Measurements from ENCODE around the gene PFN4.
"Not testable (repeated sequence)": the region's sequence is repeated elsewhere in the genome, so short reads cannot be mapped to it uniquely, and the experiment has no call there.

PFN4 gene, protein sequence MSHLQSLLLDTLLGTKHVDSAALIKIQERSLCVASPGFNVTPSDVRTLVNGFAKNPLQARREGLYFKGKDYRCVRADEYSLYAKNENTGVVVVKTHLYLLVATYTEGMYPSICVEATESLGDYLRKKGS

GRCh38 chr2:24123195-24123921 lies at the start of gene PFN4, which contains the start of gene FAM228B:
TSS of gene PFN4 (minus strand) at chr2:24123334. CDS start at chr2:24122535, 799 bp downstream.
TSS of gene FAM228B (plus strand) at chr2:24123469. CDS start at chr2:24124362, 893 bp downstream.
- DNase-seq = peak; percentile 41 to 83

- DNase-seq = no peak
Observed at GRCh38 chr2:24169023-24169422, 45.9 kb upstream of the PFN4 start.

DNA sequence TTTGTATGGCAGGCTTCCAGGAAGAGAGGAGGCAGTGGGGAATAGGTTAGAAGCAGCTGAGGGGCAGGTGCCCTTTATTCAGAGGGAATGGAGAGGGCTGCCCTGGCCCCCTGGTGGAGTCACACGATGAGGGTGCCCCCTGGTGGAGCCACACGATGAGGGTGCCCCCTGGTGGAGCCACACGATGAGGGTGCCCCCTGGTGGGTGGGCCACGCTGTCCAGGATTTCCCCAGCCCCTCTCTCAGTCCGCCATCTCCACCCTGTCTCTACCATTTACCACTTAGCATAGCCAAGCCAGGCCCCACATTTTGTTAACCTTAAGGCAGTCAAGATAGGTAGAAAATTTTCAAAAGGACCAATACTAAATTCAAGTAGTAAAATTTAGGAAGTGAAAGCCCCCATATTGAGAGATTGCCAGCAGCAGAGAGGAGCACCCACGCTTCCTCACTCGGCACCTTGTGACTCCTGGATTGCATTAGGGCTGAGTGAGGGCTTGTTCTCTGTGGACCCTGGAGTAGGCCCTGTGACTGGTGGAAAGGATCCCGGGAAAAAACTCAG lies 41.4 kb upstream of the PFN4 start:
- DNase-seq = no peak

- no peak for DNase-seq
Observed at GRCh38 chr2:24163601-24164000, 40.5 kb upstream of the PFN4 start.

- DNase-seq = no peak
Observed at GRCh38 chr2:24163186-24163585, 40.1 kb upstream of the PFN4 start.

- no peak for DNase-seq
Observed at GRCh38 chr2:24162494-24162893, 39.4 kb upstream of the PFN4 start.

- no peak for DNase-seq
Observed at GRCh38 chr2:24160761-24161160, 37.6 kb upstream of the PFN4 start.

GRCh38 chr2:24159708-24160107 lies 36.6 kb upstream of the PFN4 start:
- no peak for DNase-seq

- DNase-seq = no peak
Observed at GRCh38 chr2:24158131-24158530, 35.0 kb upstream of the PFN4 start.

DNA sequence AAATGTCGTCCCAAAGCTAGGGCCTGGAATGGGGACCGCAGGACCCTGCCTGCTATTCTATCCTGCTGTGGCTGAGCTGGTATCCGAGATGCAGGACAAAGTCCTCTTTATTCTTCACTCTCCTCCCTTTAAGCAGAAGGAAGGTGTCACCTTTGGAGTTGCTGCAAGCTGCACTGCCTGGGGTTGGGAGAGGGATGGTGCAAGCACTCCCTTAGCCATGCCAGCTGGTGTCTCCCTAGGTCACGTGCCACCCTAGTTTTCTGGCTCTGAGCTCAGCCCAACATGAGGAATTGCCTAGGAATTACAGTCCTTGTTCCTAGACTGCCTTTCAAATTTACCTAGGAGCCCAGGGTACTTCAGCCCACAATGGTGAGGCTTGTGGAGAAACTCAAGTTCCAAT lies 30.3 kb upstream of the PFN4 start:
- no peak for DNase-seq

- DNase-seq = no peak
Observed at GRCh38 chr2:24152413-24153197, 29.5 kb upstream of the PFN4 start.

DNA sequence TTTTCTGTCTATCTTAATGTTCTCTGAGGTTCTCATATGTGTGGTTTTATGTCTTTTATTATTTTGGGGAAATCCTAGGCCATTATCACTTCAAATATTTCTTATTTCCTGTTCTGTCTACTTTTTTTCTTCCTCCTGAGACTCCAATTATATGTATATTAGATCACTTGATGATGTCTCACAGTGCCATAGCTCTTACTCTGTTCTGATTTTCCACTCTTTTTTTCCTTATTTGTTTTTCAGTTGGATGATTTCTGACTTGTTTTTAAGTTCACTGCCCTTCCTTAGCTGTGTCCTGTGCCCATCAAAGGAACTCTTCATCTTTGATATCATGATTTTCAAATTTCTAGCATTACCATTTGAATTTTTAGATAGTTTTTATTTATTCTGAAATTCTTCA lies 24.2 kb upstream of the PFN4 start:
- DNase-seq = no peak

DNA sequence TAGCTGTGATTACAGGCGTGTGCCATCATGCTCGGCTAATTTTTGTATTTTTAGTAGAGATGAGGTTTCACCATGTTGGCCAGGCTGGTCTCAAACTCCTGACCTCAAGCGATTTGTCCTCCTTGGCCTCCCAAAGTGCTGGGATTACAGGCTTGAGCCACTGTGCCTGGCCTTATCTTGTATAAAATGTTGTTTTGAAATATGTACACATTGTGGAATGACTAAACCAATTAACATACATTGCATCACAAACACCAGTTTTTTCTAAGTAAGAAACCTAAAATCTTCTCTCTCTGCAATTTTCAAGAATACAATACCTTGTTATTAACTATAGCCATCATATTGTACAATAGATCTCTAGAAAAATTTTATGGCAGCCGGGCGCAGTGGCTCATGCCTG lies 17.2 kb upstream of the PFN4 start:
- not testable (repeated sequence) for DNase-seq

- no peak for DNase-seq
Observed at GRCh38 chr2:24132543-24132942, 9.4 kb upstream of the PFN4 start.

DNA sequence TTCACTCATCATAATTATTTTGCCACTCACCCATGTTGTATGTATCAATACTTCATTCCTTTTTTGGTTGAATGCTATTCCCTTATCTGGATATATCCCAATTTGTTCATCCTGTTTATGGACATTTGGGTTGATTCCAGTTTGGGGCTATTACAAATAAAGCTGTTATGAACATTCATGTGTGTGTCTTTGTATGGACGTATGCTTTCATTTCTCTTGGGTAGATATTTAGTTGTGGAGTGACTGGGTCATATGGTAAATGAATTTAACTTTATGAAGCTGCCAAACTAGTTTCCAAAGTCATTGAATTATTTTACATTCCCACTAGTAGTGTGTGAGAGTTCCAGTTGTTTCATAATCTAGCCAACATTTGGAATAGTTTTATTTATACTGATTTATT lies 2.8 kb upstream of the PFN4 start:
- no peak for DNase-seq

DNA sequence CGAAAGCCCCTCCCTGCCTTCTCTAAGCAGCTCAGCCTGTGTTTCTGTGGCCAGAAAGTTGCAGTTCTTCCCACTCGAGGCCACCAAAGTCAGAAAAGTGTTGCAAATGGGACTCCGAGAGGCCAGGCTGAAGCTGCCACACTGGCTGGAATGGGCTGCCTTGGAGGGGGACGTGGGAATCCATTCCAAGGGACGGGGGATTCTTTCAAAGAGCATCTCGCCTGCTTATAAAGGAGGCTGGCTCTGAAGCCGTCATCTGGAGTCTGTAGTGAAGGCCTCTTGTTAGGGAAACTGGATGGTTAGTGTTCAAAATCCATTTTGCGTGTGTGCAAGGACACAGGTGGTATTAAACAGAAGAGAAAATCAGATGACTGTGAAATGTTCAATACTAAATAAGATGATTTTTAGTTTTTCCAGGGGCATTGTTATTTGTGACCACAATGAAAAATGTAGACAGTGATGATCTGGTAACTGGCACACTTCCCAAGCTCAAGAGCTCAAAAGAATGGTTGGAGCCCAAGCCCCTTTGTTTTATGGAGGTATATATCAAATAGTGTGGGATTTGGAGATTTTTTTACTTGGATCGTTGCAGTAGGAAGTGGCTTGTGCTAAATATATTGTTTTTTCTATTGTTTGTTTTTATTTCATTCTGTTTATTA lies 917 bp upstream of the PFN4 start:
- peak; percentile 18 to 29 for DNase-seq

DNA sequence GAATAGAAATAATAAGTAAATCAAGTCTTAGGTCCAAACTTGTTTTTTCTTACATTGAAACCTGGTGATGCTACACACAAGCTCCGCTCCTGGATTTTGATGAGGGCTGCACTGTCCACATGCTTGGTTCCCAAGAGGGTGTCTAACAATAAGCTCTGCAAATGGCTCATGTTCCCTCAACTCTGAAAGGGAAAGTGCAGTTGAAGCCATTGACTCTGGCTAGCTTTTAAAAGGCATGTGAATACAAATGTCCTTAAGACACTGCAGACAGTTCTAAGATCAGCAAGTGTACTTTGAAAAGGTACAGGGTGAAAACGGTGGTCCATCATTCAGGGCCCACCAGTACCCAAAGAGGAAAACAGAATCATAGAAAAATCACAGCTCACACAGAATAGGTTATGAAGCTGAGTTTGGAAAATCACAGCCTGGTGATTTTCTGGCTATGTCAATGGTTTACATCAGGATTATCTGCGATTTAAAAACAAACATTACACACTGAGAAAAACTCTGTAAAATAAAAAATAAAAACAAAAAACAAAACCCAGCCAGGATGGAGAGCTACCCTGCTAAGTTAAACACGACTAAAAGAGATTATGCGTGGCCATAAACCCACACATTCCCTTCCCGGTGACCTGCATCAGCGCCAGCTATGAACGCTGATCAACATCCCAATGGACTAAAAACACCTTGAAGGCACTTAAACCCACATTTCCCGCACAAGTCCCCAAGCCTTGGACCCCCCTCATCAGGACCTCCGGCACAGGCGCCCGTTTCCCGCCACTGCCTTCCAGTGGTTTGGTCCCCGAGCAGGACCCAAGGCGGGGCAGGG lies 554 bp downstream of the PFN4 start:
- DNase-seq = no peak

GRCh38 chr2:24121469-24121868 lies 1.7 kb downstream of the PFN4 start:
- peak; percentile 23 to 66 for DNase-seq

DNA sequence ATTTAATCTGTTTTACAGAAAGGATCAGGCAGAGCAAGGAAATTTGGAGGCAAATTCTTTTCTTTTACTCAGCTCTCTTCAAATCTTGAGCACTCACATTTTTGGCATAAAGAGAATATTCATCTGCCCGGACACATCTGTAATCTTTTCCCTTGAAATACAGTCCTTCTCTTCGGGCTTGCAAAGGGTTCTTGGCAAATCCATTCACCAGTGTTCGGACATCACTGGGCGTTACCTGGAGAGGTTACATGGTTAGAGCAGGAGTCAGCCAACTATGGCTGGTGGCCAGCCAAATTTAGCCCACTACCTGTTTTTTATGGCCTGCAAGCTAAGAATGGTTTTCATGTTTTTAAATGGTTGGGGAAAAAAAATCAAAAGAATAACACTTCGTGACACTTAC lies 2.1 kb downstream of the PFN4 start:
- no peak for DNase-seq

DNA sequence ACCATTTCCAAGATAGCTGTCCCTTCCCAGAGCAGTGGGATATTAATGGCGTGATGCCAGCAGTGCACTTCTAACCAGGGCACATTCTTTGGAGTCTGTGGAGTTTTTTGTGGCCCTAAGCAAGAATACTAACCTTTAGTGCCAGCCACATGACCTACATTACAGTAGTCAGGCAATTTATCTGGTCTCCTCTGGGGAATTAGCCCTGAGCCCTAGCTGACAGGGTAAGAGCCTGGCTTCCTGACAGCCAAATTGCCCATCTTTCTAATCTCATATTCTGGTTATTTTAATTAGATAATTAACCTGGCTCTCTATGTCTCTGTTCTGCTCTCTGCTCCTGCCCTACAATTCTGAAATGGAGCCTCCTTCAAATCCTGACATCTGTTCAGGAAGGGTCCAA lies 5.2 kb downstream of the PFN4 start:
- DNase-seq = no peak

GRCh38 chr2:24115057-24115456 lies 8.1 kb downstream of the PFN4 start:
- no peak for DNase-seq

DNA sequence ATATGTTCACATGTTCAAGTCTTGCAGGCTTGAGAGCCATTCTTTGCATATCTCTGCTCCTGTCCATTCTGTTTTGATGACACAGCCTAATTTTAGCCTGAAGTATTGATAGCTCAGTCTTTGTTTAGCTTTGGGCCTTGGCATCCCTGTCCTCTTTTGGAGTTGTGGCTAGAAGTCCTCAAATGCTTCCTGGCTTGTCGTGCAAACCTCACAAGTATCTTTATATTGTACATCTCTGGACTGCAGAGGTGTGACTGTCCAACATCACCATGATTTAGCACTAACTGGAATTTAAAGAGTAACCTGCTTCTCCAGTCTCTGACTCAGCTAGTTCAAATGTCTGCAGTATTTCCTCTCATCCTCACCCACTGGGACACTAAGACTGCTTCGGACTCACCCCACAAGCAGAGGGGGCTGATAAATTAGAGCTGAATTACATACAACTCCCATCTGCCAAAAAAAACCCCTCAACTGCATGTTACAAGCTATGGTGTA lies 11.7 kb downstream of the PFN4 start:
- no peak for DNase-seq

Data from NCI-H446 (cell line).